GM21381 (cell line): Measurements from ENCODE around the gene AGAP2.
"Not testable (repeated sequence)": the region's sequence is repeated elsewhere in the genome, so short reads cannot be mapped to it uniquely, and the experiment has no call there.

Experiments used
- ATAC-seq: cut with Tn5 transposase; IDR thresholded peaks from one replicate; pipeline ENCODE4 v1.9.1; 2021; ENCODE audit warnings: mild to moderate bottlenecking, moderate library complexity; ENCODE audit not compliant: unreplicated experiment

AGAP2 gene

GRCh38 chr12:57707250-57707649 lies 31.3 kb downstream of the AGAP2 start:
- no peak for ATAC-seq

- no peak for ATAC-seq
Measured at GRCh38 chr12:57700317-57700716, 38.2 kb downstream of the AGAP2 start.

DNA sequence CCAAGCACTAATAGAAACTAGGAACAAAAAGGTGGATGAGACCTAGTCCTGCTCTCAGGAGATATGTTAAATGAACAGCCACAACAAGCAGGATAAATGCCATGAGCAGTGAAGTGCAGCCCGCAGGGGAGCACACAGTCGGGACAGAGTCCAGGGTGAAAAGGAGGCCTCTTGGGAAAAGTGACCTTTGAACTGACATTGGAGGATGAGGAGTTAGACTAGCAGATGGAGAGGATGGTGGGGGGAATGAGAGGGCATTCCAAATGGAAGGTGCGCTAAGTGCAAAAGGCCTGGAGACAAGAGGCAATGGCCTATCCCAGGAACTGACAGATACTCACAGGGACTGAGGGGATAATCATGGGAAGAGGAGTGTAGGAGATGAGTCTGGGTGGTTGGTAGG lies 40.1 kb downstream of the AGAP2 start:
- ATAC-seq: no peak

GRCh38 chr12:57697076-57697475 lies 41.5 kb downstream of the AGAP2 start:
- ATAC-seq: no peak

DNA sequence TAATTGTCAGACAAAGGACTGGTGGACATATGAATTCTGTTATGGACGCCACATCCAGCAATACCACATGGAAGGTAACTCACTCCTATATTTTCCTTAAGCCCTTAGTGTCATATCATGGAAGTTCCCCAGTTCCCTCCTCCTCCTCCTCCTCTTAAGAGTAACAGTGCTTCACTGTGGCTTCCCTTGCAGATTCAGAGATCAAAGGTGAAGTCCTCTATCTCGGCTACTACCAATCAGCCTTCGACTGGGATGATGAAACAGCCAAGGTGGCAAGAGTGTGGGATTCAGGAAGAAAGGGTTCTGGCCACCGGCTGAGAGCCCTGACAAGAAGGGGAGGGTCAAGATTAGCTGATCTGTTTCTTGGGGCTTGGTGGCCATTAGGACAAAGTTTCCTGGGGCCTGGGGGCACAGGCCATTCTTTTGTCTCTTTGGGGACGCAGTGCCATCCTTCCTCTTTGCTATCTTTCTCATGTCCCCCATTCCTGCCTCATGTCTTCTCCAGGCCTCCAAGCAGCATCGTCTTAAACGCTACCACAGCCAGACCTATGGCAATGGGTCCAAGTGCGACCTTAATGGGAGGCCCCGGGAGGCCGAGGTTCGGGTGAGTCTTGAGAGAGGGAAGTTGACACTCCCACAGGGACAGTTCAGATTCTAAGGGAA lies 42.6 kb downstream of the AGAP2 start:
- no peak for ATAC-seq

DNA sequence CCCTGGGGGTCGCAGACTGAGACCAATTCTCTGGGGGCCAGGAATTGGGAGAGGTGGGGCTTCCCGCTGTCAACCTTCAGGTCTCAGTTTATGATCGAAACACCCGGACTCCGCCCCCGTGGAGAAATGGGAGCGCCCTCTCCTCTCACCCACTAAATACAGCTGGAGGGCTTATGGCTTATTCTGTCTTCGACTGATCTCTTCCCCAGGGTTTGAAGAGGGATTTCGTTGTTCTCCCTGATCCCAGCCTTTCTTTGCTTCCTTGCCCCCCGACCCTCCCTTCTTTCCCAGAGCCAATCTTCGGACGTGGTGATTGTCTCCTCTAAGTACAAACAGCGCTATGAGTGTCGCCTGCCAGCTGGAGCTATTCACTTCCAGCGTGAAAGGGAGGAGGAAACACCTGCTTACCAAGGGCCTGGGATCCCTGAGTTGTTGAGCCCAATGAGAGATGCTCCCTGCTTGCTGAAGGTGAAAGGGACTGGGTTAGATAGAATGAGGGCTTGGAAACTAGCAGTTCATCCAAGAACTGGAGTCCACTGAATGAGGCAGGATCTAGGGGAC lies 44.0 kb downstream of the AGAP2 start:
- no peak for ATAC-seq

- peak; percentile 97 for ATAC-seq
Measured at GRCh38 chr12:57693659-57694458, 44.7 kb downstream of the AGAP2 start, which contains the start of gene OS9. Gene OS9 (plus strand): TSS chr12:57694132. CDS start chr12:57694162, 30 bp downstream.

DNA sequence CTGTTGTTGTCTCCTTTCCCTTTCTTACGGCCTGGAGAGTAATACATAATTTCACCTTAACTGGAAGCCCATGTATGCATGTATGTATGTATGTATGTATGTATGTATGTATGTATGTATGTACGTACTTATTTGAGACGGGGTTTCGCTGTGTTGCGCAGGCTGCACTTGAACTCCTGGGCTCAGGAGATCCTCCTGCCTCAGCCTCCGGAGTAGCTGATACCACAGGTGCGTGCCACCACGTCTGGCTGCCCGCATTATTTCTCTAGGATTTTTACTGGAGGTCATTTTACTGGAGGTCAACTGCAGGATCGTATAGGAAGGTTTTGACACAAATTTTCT lies 45.3 kb downstream of the AGAP2 start:
- no peak for ATAC-seq

- no peak for ATAC-seq
Measured at GRCh38 chr12:57692500-57692899, 46.0 kb downstream of the AGAP2 start.

DNA sequence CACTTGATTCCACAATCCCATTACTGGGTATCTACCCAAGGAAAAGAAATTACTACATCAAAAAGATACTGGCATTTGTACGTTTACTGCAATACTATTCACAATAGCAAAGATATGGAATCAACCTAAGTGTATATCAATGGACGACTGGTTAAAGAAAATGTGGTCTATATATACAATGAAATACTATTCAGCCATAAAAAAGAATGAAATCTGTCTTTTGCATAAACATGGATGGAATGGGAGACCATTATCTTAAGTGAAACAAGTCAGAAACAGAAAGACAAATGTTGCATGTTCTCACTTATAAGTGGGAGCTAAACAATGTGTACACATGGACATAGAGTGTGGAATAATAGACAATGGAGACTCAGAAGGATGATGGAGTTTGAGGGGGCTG lies 49.6 kb downstream of the AGAP2 start:
- no peak for ATAC-seq

DNA sequence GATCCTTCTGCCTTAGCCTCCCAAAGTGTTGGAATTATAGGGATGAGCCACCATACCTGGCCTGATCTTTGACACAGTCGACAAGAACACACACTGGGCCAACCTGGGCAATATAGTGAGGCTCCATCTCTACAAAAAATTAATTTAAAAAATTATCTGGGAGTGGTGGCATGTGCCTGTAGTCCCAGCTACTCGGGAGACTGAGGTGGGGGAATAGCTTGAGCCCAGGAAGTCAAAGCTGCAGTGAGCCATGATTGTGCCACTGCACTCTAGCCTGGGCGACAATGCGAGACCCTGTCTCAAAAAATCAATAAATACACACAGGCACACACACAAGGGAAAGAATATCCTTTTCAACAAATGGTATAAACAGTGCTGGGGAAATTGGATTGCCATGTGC lies 50.7 kb downstream of the AGAP2 start:
- no peak for ATAC-seq

GRCh38 chr12:57679697-57680096 lies 58.8 kb downstream of the AGAP2 start:
- ATAC-seq: no peak

- not testable (repeated sequence) for ATAC-seq
Measured at GRCh38 chr12:57677947-57678346, 60.6 kb downstream of the AGAP2 start.

- ATAC-seq: no peak
Measured at GRCh38 chr12:57674691-57675090, 63.9 kb downstream of the AGAP2 start.
